Tibial nerve (tissue), 4 donors: ENCODE measurements around the gene TAF4B. TPM values are rescaled to one million over a fixed set of nuclear protein-coding genes. Genes with fewer than 3 reads are reported as not detected.
"Not testable (repeated sequence)": the region's sequence is repeated elsewhere in the genome, so short reads cannot be mapped to it uniquely, and the experiment has no call there.

ENCODE experiments used
- DNase-seq, 2 donors: peaks; one replicate each; pipeline ENCODE4 v3.0.0-alpha.2; 2019; ENCODE audit warnings: low spot score in 2 of 2
- H3K27ac ChIP-seq, 4 donors: fragments of 200-600 bp; sonication (generic) in 3 of 4; one replicate each; pipeline ENCODE4 v1.5.1; 2017 to 2019; ENCODE audit warnings: mild to moderate bottlenecking in 1 of 4
- H3K27me3 ChIP-seq, 2 donors: fragments of 200-600 bp; sonication (generic) in 1 of 2; one replicate each; pipeline versions ENCODE4 v1.5.1 to v1.6.0; 2017 to 2019
- H3K36me3 ChIP-seq, 3 donors: fragments of 200-600 bp; sonication (generic); one replicate each; pipeline ENCODE4 v1.5.1; 2018 to 2019
- H3K4me1 ChIP-seq, 4 donors: fragments of 200-600 bp; sonication (generic) in 3 of 4; one replicate each; pipeline ENCODE4 v1.5.1; 2017 to 2019
- H3K4me3 ChIP-seq, 4 donors: fragments of 200-600 bp; sonication (generic) in 3 of 4; one replicate each; pipeline ENCODE4 v1.5.1; 2017 to 2019; ENCODE audit warnings: mild to moderate bottlenecking in 1 of 4, moderate library complexity in 1 of 4
- H3K9me3 ChIP-seq, 4 donors: fragments of 200-600 bp; sonication (generic) in 3 of 4; one replicate each; pipeline ENCODE4 v1.5.1; 2017 to 2019
- EP300 ChIP-seq, 2 donors: sonication (generic); formaldehyde crosslinking; IDR thresholded peaks; one replicate each; pipeline ENCODE4 v1.6.1; 2017; ENCODE audit warnings: antibody characterized with exemption in 2 of 2, mild to moderate bottlenecking in 1 of 2
- POLR2A ChIP-seq, 2 donors: fragments of 450-650 bp; IDR thresholded peaks; one replicate each; pipeline ENCODE4 v1.6.1; 2017; ENCODE audit warnings: antibody characterized with exemption in 2 of 2, mild to moderate bottlenecking in 2 of 2, moderate library complexity in 2 of 2
- WGBS, 2 donors: methylation state at CpG; one replicate each; pipeline ENCODE4 v1.1.5; 2018; 5-methylcytosine and 5-hydroxymethylcytosine counted together
- total RNA-seq, 4 donors: library from RNA; depleted of rRNA; stranded (reverse); fragments of >200 nt; gene quantifications; one replicate each; pipeline ENCODE4 v1.1.0, GENCODE V29; 2016
- TF ChIP-seq, protein P1 (sequence below), 5 experiments: fragments of 200-600 bp in 3 of 5; fragments of 450-650 bp in 2 of 5; sonication (generic) in 3 of 5; IDR thresholded peaks; one replicate each; pipeline ENCODE4 v1.5.1; 2016 to 2019; ENCODE audit warnings: antibody characterized with exemption in 5 of 5, mild to moderate bottlenecking in 3 of 5, moderate library complexity in 2 of 5

Gene TAF4B
- total RNA-seq, 4 donors from 2014 or later: 13.7 to 25.5 (median 17.2) TPM

DNA sequence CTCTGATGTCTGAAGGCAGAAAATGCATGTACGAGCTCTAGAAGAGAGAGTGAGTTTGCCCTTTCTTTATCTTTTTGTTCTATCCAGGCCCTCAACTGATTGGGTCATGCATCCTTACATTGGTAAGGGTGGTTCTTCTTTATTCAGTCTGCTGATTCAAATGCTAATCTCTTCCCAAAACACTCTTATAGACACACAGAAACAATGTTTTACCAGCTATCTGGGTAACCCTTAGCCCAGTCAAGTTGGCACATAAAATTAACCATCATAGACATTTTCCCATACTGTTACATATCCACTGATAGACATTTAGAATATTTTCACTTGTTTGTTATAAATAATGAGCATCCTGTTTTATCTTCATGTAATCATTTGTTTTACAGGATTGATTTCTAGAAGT lies 141.2 kb downstream of the TAF4B start:
- Histone ChIP-seq H3K27ac (no peak overlapping the region), H3K9me3 (no peaks in the 10 kb centered on the region), H3K36me3 (peaks cover 0 to 13% (median 0%) of the 10 kb centered on the region in 3 donors), H3K4me1 (no peaks in the 10 kb centered on the region), H3K27me3 (no peaks in the 10 kb centered on the region), H3K4me3 (no peak overlapping the region)
- no peak for TF ChIP-seq POLR2A (IDR thresholded peaks at IDR 0.05)
- TF ChIP-seq, protein P1, sequence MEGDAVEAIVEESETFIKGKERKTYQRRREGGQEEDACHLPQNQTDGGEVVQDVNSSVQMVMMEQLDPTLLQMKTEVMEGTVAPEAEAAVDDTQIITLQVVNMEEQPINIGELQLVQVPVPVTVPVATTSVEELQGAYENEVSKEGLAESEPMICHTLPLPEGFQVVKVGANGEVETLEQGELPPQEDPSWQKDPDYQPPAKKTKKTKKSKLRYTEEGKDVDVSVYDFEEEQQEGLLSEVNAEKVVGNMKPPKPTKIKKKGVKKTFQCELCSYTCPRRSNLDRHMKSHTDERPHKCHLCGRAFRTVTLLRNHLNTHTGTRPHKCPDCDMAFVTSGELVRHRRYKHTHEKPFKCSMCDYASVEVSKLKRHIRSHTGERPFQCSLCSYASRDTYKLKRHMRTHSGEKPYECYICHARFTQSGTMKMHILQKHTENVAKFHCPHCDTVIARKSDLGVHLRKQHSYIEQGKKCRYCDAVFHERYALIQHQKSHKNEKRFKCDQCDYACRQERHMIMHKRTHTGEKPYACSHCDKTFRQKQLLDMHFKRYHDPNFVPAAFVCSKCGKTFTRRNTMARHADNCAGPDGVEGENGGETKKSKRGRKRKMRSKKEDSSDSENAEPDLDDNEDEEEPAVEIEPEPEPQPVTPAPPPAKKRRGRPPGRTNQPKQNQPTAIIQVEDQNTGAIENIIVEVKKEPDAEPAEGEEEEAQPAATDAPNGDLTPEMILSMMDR (IDR thresholded peaks at IDR 0.05): no peak
- no peak for TF ChIP-seq EP300 (IDR thresholded peaks at IDR 0.05)
- DNase-seq: no peak
- 94 to 98% methylated on average over 1 of the region's 1 CpG for WGBS, 2 donors

DNA sequence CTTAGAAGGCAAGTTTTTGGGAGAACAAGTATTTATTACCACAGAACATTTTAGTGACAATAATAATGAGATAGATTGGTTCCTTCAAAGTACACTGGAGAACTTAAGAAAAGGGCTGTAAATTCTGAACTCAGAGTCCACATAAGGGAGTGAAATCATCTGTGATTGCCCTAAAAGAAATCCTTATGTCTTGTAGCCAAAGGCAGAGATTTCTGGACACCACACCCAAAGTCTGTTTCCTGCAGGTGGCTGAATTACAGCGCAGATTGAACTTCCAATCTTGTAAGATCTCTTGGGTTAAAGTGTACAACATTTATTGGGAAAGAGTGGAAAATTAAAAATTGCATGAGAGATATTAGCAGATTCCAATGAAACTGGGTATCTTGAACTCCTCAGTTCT lies 143.8 kb downstream of the TAF4B start:
- H3K9me3 ChIP-seq: no peaks in the 10 kb centered on the region
- H3K27ac ChIP-seq: no peak overlapping the region
- no peak overlapping the region for H3K4me3 ChIP-seq
- no peaks in the 10 kb centered on the region for H3K4me1 ChIP-seq
- WGBS, 2 donors: 92 to 96% methylated on average over 1 of the region's 1 CpG
- H3K27me3 ChIP-seq: no peaks in the 10 kb centered on the region
- no peak for DNase-seq
- peaks cover 0 to 13% (median 0%) of the 10 kb centered on the region in 3 donors for H3K36me3 ChIP-seq
- no peak for TF ChIP-seq EP300 (IDR thresholded peaks at IDR 0.05)
- TF ChIP-seq POLR2A (IDR thresholded peaks at IDR 0.05): no peak
- TF ChIP-seq, protein P1 (IDR thresholded peaks at IDR 0.05): no peak

DNA sequence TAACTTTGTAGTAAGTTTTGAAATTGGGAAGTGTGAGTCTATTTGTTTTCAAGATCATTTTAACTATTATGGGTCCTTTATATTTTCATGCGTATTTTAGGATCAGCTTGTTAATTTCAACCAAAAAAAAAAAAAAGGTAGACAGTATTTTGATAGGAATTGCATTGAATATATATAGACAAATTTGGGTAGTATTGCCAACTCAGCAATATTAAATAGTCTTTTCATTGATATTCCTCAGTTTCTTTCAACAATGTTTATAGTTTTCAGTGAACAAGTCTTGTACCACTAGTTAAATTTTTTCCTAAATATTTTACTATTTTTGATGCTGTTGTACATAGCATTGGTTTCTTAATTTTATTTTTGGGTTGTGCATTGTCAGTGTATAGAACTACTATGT lies 149.9 kb downstream of the TAF4B start:
- TF ChIP-seq EP300 (IDR thresholded peaks at IDR 0.05) (no peak), POLR2A (IDR thresholded peaks at IDR 0.05) (no peak)
- TF ChIP-seq, protein P1 (IDR thresholded peaks at IDR 0.05): no peak
- whole genome bisulfite sequencing, 2 donors: 91 to 98% methylated on average over 1 of the region's 1 CpG

DNA sequence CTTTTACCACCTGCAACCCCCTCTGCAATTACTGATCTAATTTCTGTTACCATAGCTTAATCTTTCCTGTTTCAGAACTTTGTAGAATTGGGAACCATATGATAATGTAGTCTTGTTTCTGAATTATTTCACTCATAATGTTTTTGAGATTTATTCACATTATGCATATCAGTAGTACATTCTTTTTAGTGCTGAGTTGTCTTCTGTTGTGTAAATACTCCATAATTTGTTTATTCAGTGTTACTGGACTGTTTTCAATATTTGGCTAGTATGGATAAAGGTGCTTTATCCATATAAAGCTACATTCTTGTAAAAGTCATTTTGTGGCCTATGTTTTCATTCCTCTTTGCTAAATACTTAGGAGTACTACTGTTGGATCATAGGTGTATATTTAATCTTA lies 152.5 kb downstream of the TAF4B start:
- no peak for DNase-seq
- TF ChIP-seq, protein P1 (IDR thresholded peaks at IDR 0.05): no peak
- TF ChIP-seq EP300 (IDR thresholded peaks at IDR 0.05): no peak
- no peak for TF ChIP-seq POLR2A (IDR thresholded peaks at IDR 0.05)

More for the DNA sequence above, 149.9 kb downstream of the TAF4B start:
- H3K4me1 ChIP-seq: no peaks in the 10 kb centered on the region
- no peaks in the 10 kb centered on the region for H3K9me3 ChIP-seq
- no peak for DNase-seq
- no peaks in the 10 kb centered on the region for H3K36me3 ChIP-seq
- no peak overlapping the region for H3K27ac ChIP-seq
- no peaks in the 10 kb centered on the region for H3K27me3 ChIP-seq
- no peak overlapping the region for H3K4me3 ChIP-seq

DNA sequence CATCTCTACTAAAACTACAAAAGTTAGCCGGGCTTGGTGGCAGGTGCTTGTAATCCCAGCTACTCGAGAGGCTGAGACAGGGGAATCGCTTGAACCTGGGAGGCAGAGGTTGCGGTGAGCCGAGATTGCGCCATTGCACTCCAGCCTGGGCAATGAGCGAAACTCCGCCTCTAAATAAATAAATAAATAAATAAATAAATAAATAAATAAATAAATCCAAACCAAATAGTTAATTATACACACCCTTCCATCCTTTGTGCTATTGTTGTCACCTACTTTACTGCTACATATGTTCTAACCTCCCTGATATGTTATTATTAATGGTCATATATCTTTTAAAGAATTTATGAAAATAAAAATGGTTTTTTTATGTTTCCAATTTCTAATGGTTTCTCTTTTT lies 155.3 kb downstream of the TAF4B start:
- H3K27me3 ChIP-seq: not testable (repeated sequence)
- H3K4me1 ChIP-seq: peaks cover 0 to 24% (median 8%) of the 10 kb centered on the region in 4 donors

More for the DNA sequence above, 152.5 kb downstream of the TAF4B start:
- H3K36me3 ChIP-seq: no peaks in the 10 kb centered on the region
- no peak overlapping the region for H3K27ac ChIP-seq
- no peaks in the 10 kb centered on the region for H3K27me3 ChIP-seq
- H3K4me3 ChIP-seq: no peak overlapping the region
- H3K4me1 ChIP-seq: peaks cover 0 to 2% (median 0%) of the 10 kb centered on the region in 4 donors
- no peaks in the 10 kb centered on the region for H3K9me3 ChIP-seq

More for the DNA sequence above, 155.3 kb downstream of the TAF4B start:
- H3K9me3 ChIP-seq, H3K27ac ChIP-seq, H3K4me3 ChIP-seq, H3K36me3 ChIP-seq, DNase-seq: not testable (repeated sequence)
- WGBS, 2 donors: 96 to 98% methylated on average over 8 of the region's 8 CpGs
